Upper lobe of left lung (tissue), 6 donors: ENCODE results near the gene S1PR4. TPM values are rescaled to one million over a fixed set of nuclear protein-coding genes. Genes with fewer than 3 reads are reported as not detected.

Experiments used
- ATAC-seq, 2 donors: fragments of 200-7000 bp; cut with Tn5 transposase; one replicate each; pipeline ENCODE4 v1.9.1; 2022; ENCODE audit warnings: mild to moderate bottlenecking in 2 of 2, moderate library complexity in 2 of 2; ENCODE audit not compliant: low FRiP score in 2 of 2
- DNase-seq, 2 donors: peaks; one replicate each; pipeline ENCODE4 v3.0.0-alpha.2; 2019 to 2020
- H3K27ac ChIP-seq, 4 donors: fragments of 200-600 bp; sonication (generic); one replicate each; pipeline ENCODE4 v1.5.1; 2016 to 2019
- H3K27me3 ChIP-seq, 4 donors: fragments of 200-600 bp; sonication (generic); one replicate each; pipeline ENCODE4 v1.5.1; 2017 to 2019
- H3K36me3 ChIP-seq, 4 donors: fragments of 200-600 bp; sonication (generic); one replicate each; pipeline ENCODE4 v1.5.1; 2016 to 2019
- H3K4me1 ChIP-seq, 4 donors: fragments of 200-600 bp; sonication (generic); one replicate each; pipeline ENCODE4 v1.5.1; 2018 to 2019
- H3K4me3 ChIP-seq, 4 donors: fragments of 200-600 bp; sonication (generic); one replicate each; pipeline ENCODE4 v1.5.1; 2017 to 2019; ENCODE audit warnings: mild to moderate bottlenecking in 2 of 4, moderate library complexity in 1 of 4
- H3K9me3 ChIP-seq, 4 donors: fragments of 200-600 bp; sonication (generic); one replicate each; pipeline ENCODE4 v1.5.1; 2018 to 2019
- CTCF ChIP-seq, 6 experiments: fragments of 450-650 bp in 4 of 6; fragments of 200-600 bp in 2 of 6; sonication (generic) in 2 of 6; IDR thresholded peaks; one replicate each; pipeline ENCODE4 v1.5.1; 2016 to 2019; ENCODE audit warnings: antibody characterized with exemption in 6 of 6
- EP300 ChIP-seq, 4 donors: sonication (generic); formaldehyde crosslinking; IDR thresholded peaks; one replicate each; pipeline ENCODE4 v1.5.1; 2017; ENCODE audit warnings: antibody characterized with exemption in 4 of 4, control low read depth in 2 of 4
- POLR2A ChIP-seq, 4 donors: fragments of 450-650 bp; IDR thresholded peaks; one replicate each; pipeline ENCODE4 v1.5.1; 2016 to 2017; ENCODE audit warnings: antibody characterized with exemption in 4 of 4, mild to moderate bottlenecking in 2 of 4
- POLR2AphosphoS5 ChIP-seq, 2 donors: sonication (generic); formaldehyde crosslinking; IDR thresholded peaks; one replicate each; pipeline ENCODE4 v1.5.1; 2017; ENCODE audit warnings: antibody characterized with exemption in 2 of 2
- WGBS, 2 donors: methylation state at CpG; one replicate each; pipeline ENCODE4 v1.1.5; 2017 to 2018; 5-methylcytosine and 5-hydroxymethylcytosine counted together
- total RNA-seq, 6 donors: library from RNA; depleted of rRNA in 4 of 6; stranded (reverse); fragments of >200 nt in 4 of 6; gene quantifications; one replicate each; pipeline versions ENCODE4 v1.1.0 to v1.2.1, GENCODE V29; 2016 to 2021
- donor health status: DM: no; HTN: no; CAD: no; lungs with moderate emphysema.
- donor health status: DM: no; HTN: yes; CAD: no; lungs with severe emphysema.

Gene S1PR4
- total RNA-seq, 6 donors from 2014 or later = 19.1 to 41.6 (median 33.7) TPM

GRCh38 chr19:3149089-3149488 is 29.5 kb upstream of the S1PR4 start:
- no peaks in the 10 kb centered on the region for H3K27me3 ChIP-seq
- no peak for TF ChIP-seq POLR2A (IDR thresholded peaks at IDR 0.05)
- TF ChIP-seq EP300 (IDR thresholded peaks at IDR 0.05) = no peak
- no peak for TF ChIP-seq POLR2AphosphoS5 (IDR thresholded peaks at IDR 0.05)
- no peak for TF ChIP-seq CTCF (IDR thresholded peaks at IDR 0.05)
- 90 to 93% methylated on average over 6 of the region's 6 CpGs for WGBS, 2 donors
- DNase-seq (no peak), ATAC-seq (no peak)
- peaks cover 6 to 24% (median 18%) of the 10 kb centered on the region in 4 donors for H3K4me1 ChIP-seq
- no peak overlapping the region for H3K27ac ChIP-seq
- H3K36me3 ChIP-seq = peaks cover 6 to 24% (median 14%) of the 10 kb centered on the region in 4 donors
- H3K4me3 ChIP-seq = no peak overlapping the region
- no peaks in the 10 kb centered on the region for H3K9me3 ChIP-seq

- WGBS, 2 donors = 77 to 88% methylated on average over 28 to 34 of the region's 35 CpGs
Observed at GRCh38 chr19:3149526-3150505, 28.8 kb upstream of the S1PR4 start.

GRCh38 chr19:3150739-3151329 is 27.7 kb upstream of the S1PR4 start:
- H3K4me1 ChIP-seq = peaks cover 19 to 34% (median 27%) of the 10 kb centered on the region in 4 donors
- H3K27ac ChIP-seq = peak overlapping the region in 1 of 4 donors; percentile 63
- TF ChIP-seq POLR2A (IDR thresholded peaks at IDR 0.05) (no peak), CTCF (IDR thresholded peaks at IDR 0.05) (no peak), POLR2AphosphoS5 (IDR thresholded peaks at IDR 0.05) (no peak), EP300 (IDR thresholded peaks at IDR 0.05) (no peak)
- DNase-seq (no peak), ATAC-seq (no peak)
- H3K36me3 ChIP-seq = peaks cover 6 to 24% (median 14%) of the 10 kb centered on the region in 4 donors
- 78 to 92% methylated on average over 5 of the region's 5 CpGs for WGBS, 2 donors
- H3K27me3 ChIP-seq = no peaks in the 10 kb centered on the region
- H3K4me3 ChIP-seq = no peak overlapping the region
- H3K9me3 ChIP-seq = no peaks in the 10 kb centered on the region

More at GRCh38 chr19:3149526-3150505, 28.8 kb upstream of the S1PR4 start:
- Histone ChIP-seq H3K36me3 (peaks cover 6 to 24% (median 14%) of the 10 kb centered on the region in 4 donors), H3K27me3 (no peaks in the 10 kb centered on the region), H3K9me3 (no peaks in the 10 kb centered on the region), H3K4me3 (no peak overlapping the region), H3K27ac (peak overlapping the region in 1 of 4 donors; percentile 63), H3K4me1 (peaks cover 9 to 31% (median 23%) of the 10 kb centered on the region in 4 donors)
- no peak for ATAC-seq
- no peak for TF ChIP-seq EP300 (IDR thresholded peaks at IDR 0.05)
- TF ChIP-seq POLR2A (IDR thresholded peaks at IDR 0.05) = no peak
- TF ChIP-seq POLR2AphosphoS5 (IDR thresholded peaks at IDR 0.05) = no peak
- TF ChIP-seq CTCF (IDR thresholded peaks at IDR 0.05) = no peak
- no peak for DNase-seq

- ATAC-seq = no peak
- peaks cover 6 to 24% (median 14%) of the 10 kb centered on the region in 4 donors for H3K36me3 ChIP-seq
- H3K27me3 ChIP-seq = no peaks in the 10 kb centered on the region
- WGBS, 2 donors = 85 to 89% methylated on average over 5 to 14 of the region's 14 CpGs
- peak in 1 of 2 donors; percentile 62 for DNase-seq
- H3K9me3 ChIP-seq = no peaks in the 10 kb centered on the region
- no peak overlapping the region for H3K4me3 ChIP-seq
- H3K4me1 ChIP-seq = peaks cover 14 to 26% (median 20%) of the 10 kb centered on the region in 4 donors
- TF ChIP-seq CTCF (IDR thresholded peaks at IDR 0.05) (no peak), EP300 (IDR thresholded peaks at IDR 0.05) (no peak), POLR2A (IDR thresholded peaks at IDR 0.05) (no peak), POLR2AphosphoS5 (IDR thresholded peaks at IDR 0.05) (no peak)
- H3K27ac ChIP-seq = peak overlapping the region in 3 of 4 donors; percentile 4 to 87 (median 63)
Observed at GRCh38 chr19:3151563-3152418, 26.8 kb upstream of the S1PR4 start.
